Colonic mucosa (tissue), 4 donors: ENCODE results near the gene HIVEP3. TPM values are rescaled to one million over a fixed set of nuclear protein-coding genes. Genes with fewer than 3 reads are reported as not detected.

Experiments
- DNase-seq: peaks from one replicate; pipeline ENCODE4 v3.0.0-alpha.2; 2020
- H3K27ac ChIP-seq: fragments of 200-600 bp; one replicate; pipeline ENCODE4 v1.8.0; 2021
- H3K27me3 ChIP-seq: fragments of 200-600 bp; one replicate; pipeline ENCODE4 v1.8.0; 2021
- H3K36me3 ChIP-seq: fragments of 200-600 bp; one replicate; pipeline ENCODE4 v1.8.0; 2021
- H3K4me1 ChIP-seq: fragments of 200-600 bp; one replicate; pipeline ENCODE4 v1.8.0; 2021; ENCODE audit warnings: mild to moderate bottlenecking
- H3K4me3 ChIP-seq: fragments of 200-600 bp; one replicate; pipeline ENCODE4 v1.8.0; 2021
- H3K9ac ChIP-seq, 2 donors: one replicate each; pipeline ENCODE4 v1.7.0; 2013; ENCODE audit warnings: control low read depth in 2 of 2, low read depth in 2 of 2, low read length in 2 of 2
- H3K9me3 ChIP-seq: fragments of 200-600 bp; one replicate; pipeline ENCODE4 v1.8.0; 2021
- intact Hi-C: fragments of 100-400 bp; cut with DNase I; formaldehyde crosslinking; loops from one replicate; pipeline ENCODE4 v1.14.1; 2022
- total RNA-seq, 2 donors: library from RNA; stranded (reverse); fragmentation: NEBNext Ultra II Directional in 1 of 2; extraction: Animal tissue kit (Norgen Biotek cat#: 25700) in 1 of 2; gene quantifications; one replicate each; pipeline ENCODE4 v1.2.1, GENCODE V29; 2021
- TF ChIP-seq, protein P1 (sequence below): fragments of 200-600 bp; IDR thresholded peaks from one replicate; pipeline ENCODE4 v1.8.0; 2022; ENCODE audit warnings: antibody characterized with exemption, mild to moderate bottlenecking
- donor health status: healthy.
- donor health status: DM: no; HTN: no; CAD: no.
- donor health status: DM: no; HTN: no; CAD: no.

Gene HIVEP3
- total RNA-seq, 2 donors from 2014 or later, result 1.9 to 3.3 TPM

DNA sequence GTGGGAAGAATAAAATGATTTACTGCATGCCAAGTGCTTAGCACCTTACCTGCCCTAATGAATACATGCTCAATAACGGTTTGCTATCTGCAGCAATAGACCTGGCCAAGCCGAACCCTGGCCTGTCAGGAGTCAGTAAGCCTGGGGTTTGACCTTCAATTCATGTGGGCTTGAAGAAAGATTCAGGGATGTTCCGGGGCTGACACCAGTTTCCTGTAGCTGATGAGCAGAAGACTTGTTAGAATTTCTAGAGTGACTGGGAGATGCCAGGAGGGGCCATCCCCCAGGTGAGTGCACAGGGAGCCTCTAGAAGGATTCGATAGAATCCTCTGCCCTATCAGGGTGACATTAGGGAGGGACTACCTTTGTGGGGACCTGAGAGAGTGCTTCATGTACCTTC, 210.9 kb downstream of the HIVEP3 start:
- Histone ChIP-seq H3K4me1 (no peaks in the 10 kb centered on the region), H3K36me3 (no peaks in the 10 kb centered on the region), H3K27ac (no peak overlapping the region), H3K9ac (no peak overlapping the region), H3K4me3 (no peak overlapping the region), H3K27me3 (no peaks in the 10 kb centered on the region), H3K9me3 (no peaks in the 10 kb centered on the region)
- TF ChIP-seq, protein P1, sequence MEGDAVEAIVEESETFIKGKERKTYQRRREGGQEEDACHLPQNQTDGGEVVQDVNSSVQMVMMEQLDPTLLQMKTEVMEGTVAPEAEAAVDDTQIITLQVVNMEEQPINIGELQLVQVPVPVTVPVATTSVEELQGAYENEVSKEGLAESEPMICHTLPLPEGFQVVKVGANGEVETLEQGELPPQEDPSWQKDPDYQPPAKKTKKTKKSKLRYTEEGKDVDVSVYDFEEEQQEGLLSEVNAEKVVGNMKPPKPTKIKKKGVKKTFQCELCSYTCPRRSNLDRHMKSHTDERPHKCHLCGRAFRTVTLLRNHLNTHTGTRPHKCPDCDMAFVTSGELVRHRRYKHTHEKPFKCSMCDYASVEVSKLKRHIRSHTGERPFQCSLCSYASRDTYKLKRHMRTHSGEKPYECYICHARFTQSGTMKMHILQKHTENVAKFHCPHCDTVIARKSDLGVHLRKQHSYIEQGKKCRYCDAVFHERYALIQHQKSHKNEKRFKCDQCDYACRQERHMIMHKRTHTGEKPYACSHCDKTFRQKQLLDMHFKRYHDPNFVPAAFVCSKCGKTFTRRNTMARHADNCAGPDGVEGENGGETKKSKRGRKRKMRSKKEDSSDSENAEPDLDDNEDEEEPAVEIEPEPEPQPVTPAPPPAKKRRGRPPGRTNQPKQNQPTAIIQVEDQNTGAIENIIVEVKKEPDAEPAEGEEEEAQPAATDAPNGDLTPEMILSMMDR, result no peak
- intact Hi-C loops, result no loop called here
- no peak for DNase-seq

DNA sequence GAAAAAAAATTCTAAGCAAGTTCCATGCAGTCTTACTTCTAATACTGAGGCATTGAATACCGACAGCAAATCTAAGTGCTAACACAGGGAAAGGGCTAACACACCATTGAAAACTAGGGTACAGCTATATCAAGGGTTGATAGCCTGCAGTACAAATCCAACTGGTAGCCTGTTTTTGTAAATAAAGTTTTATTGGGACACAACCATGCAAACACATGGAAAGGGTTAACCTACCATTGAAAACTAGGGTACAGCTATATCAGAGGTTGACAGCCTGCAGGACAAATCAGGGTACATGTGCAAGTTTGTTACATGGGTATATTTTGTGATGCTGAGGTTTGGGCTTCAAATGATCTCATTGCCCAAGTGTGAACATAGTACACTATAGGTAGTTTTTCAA, 212.9 kb downstream of the HIVEP3 start:
- H3K9ac ChIP-seq, result no peak overlapping the region
- no peaks in the 10 kb centered on the region for H3K27me3 ChIP-seq
- H3K4me1 ChIP-seq, result no peaks in the 10 kb centered on the region
- H3K9me3 ChIP-seq, result no peaks in the 10 kb centered on the region
- no peak for DNase-seq
- H3K27ac ChIP-seq, result no peak overlapping the region
- no peaks in the 10 kb centered on the region for H3K36me3 ChIP-seq
- no peak overlapping the region for H3K4me3 ChIP-seq
- TF ChIP-seq, protein P1, result no peak
- intact Hi-C loops, result no loop called here

DNA sequence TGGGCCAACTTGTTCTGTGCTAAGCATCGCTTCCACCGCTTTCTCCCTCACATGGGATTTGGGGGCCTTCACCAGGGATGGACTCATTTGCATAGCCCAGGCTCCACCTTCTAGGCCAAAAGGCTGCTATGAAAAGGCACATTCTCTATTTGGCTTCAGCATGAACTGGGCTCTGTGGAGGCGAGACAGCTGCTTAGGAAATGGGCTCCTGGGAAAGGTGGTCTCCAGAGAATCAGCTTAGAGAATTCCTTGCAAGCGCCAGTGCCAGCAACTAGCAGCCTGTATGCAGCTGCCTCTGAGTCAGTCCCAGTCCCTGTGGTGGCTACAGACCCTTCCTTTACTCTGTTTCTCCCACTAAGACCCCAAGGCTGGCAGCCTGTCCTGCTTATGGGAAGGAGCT, 214.5 kb downstream of the HIVEP3 start:
- no peak overlapping the region for H3K27ac ChIP-seq
- no peaks in the 10 kb centered on the region for H3K9me3 ChIP-seq
- no peak overlapping the region for H3K9ac ChIP-seq
- intact Hi-C loops, result no loop called here
- H3K4me3 ChIP-seq, result no peak overlapping the region
- DNase-seq, result no peak
- H3K4me1 ChIP-seq, result no peaks in the 10 kb centered on the region
- TF ChIP-seq, protein P1, result no peak
- H3K27me3 ChIP-seq, result no peaks in the 10 kb centered on the region
- no peaks in the 10 kb centered on the region for H3K36me3 ChIP-seq

DNA sequence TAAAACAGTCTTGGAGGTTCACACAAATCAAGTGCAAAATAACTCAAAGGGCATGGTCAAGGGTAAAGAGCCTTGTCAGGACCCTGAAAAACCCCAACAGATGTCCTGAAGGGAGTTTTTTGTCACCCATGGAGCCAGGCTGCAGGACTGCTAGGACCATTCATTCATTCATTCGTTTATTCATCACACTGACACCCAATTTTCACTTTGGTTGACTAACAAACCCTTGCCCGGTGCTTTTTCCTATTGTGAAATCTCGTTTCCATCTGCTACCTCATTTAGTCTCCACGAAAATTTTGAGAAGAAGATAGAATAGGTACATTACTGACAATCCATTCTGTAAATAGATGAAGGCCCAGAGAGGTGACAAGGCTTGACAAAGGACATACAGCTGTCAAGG, 216.0 kb downstream of the HIVEP3 start:
- H3K36me3 ChIP-seq, result no peaks in the 10 kb centered on the region
- intact Hi-C loops, result no loop called here
- TF ChIP-seq, protein P1, result no peak

DNA sequence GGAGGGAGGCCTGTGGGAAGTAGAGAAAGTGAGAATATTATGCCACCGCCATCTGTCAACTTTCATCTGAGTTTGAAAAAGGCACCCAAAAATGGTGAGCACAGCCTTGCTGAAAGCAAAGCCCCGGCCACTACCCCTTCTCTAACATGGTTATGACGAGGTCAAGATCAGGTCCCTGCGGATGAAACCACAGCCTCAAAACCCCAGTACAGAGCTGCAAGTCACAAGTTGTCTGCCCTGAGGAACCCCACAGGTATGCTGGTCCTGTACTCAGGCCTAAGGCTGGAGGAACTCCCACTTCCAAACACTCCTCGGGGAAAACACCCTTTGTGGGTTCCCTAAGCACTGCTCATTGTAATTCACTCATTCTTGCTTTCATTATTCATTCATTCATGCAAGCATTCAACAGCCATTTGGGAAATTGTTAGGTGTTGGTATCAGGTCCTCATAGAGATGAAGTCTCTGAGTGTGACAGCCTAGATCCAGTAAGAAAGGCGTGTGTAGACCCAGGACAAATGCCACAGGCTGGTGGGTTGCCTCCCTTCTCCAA, 217.7 kb downstream of the HIVEP3 start:
- DNase-seq, result no peak
- Histone ChIP-seq H3K36me3 (no peaks in the 10 kb centered on the region), H3K27ac (no peak overlapping the region), H3K27me3 (no peaks in the 10 kb centered on the region), H3K9ac (no peak overlapping the region), H3K4me1 (no peaks in the 10 kb centered on the region), H3K9me3 (no peaks in the 10 kb centered on the region), H3K4me3 (no peak overlapping the region)
- TF ChIP-seq, protein P1, result no peak
- intact Hi-C loops, result no loop called here

More for the DNA sequence above, 216.0 kb downstream of the HIVEP3 start:
- DNase-seq, result no peak
- Histone ChIP-seq H3K4me3 (no peak overlapping the region), H3K9me3 (no peaks in the 10 kb centered on the region), H3K27ac (no peak overlapping the region), H3K27me3 (no peaks in the 10 kb centered on the region), H3K9ac (no peak overlapping the region), H3K4me1 (no peaks in the 10 kb centered on the region)

DNA sequence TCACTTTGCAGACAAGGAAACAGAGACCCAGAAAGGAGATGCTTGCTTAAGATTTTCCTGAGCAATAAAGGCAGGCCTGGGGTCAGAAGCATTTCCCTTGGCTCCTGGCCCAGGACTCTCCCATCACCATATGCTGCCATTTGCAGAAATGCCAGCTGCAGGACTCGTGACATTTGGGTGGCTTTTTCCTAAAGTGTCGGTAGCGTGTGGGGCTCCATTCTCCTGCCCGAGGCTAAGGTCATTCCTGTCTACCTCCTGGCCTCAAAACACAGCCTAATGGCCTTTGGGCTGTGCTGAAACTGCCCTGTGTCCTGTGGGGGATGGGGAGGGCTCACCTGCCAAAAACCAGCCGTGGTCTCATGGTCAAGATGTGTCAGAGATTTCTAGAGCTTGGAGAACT, 218.1 kb downstream of the HIVEP3 start:
- Histone ChIP-seq H3K36me3 (no peaks in the 10 kb centered on the region), H3K9me3 (no peaks in the 10 kb centered on the region)
- DNase-seq, result no peak

More for the DNA sequence above, 218.1 kb downstream of the HIVEP3 start:
- Histone ChIP-seq H3K9ac (no peak overlapping the region), H3K27me3 (no peaks in the 10 kb centered on the region), H3K27ac (no peak overlapping the region), H3K4me1 (no peaks in the 10 kb centered on the region), H3K4me3 (no peak overlapping the region)
- intact Hi-C loops, result no loop called here
- TF ChIP-seq, protein P1, result no peak
